Mesodermal cell (in vitro differentiated cells): ENCODE results near the gene UNCX.

ENCODE experiments used
- H3K27ac ChIP-seq: 2 replicates; pipeline ENCODE4 v1.7.0; 2013; ENCODE audit warnings: mild to moderate bottlenecking, low read depth, low read length, moderate library complexity; ENCODE audit not compliant: severe bottlenecking
- H3K36me3 ChIP-seq: 2 replicates; pipeline ENCODE4 v1.7.1; 2013; ENCODE audit warnings: mild to moderate bottlenecking, low read length, moderate library complexity; ENCODE audit not compliant: control insufficient read depth, insufficient read depth
- H3K4me1 ChIP-seq: one replicate; pipeline ENCODE4 v1.7.1; 2013; ENCODE audit warnings: mild to moderate bottlenecking, low read length; ENCODE audit not compliant: insufficient read depth, control insufficient read depth, poor library complexity, severe bottlenecking
- H3K4me3 ChIP-seq: 2 replicates; pipeline ENCODE4 v1.7.0; 2013; ENCODE audit warnings: low read length, control low read depth, mild to moderate bottlenecking; ENCODE audit not compliant: insufficient read depth, poor library complexity, severe bottlenecking; ENCODE audit errors: extremely low read depth
- H3K9me3 ChIP-seq: 2 replicates; pipeline ENCODE4 v1.7.1; 2013; ENCODE audit warnings: mild to moderate bottlenecking, low read length, moderate library complexity; ENCODE audit not compliant: control insufficient read depth
- WGBS, 2 experiments: methylation state at CpG; one replicate each; pipeline ENCODE4 v1.1.5; 2013; ENCODE audit warnings: missing lambda C conversion rate in 2 of 2; ENCODE audit not compliant: insufficient coverage in 2 of 2; 5-methylcytosine and 5-hydroxymethylcytosine counted together

UNCX gene

DNA sequence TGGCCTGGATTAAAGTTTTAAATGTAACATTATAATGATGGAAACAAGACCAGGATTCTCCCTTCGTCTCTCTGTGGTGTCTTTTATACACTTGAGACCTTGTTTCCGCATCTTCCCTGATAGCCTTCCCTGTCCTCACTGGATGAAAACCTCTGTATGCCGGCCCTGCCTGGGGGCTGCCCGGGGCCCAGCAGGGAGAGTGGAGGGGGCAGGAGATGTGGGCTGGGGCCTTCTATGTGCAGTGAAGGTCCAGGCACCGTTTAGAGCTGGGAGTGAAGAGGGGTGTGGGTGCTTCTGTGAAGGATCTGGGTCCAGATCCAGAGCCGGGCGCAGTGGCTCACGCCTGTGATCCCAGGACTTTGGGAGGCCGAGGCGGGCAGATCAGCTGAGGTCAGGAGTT, 50.7 kb downstream of the UNCX start:
- H3K9me3 ChIP-seq = no peaks in the 10 kb centered on the region
- H3K36me3 ChIP-seq = no peaks in the 10 kb centered on the region
- H3K27ac ChIP-seq = no peak overlapping the region
- 71 to 76% methylated on average over 6 to 8 of the region's 10 CpGs for WGBS, 2 experiments
- no peaks in the 10 kb centered on the region for H3K4me1 ChIP-seq
- no peak overlapping the region for H3K4me3 ChIP-seq

DNA sequence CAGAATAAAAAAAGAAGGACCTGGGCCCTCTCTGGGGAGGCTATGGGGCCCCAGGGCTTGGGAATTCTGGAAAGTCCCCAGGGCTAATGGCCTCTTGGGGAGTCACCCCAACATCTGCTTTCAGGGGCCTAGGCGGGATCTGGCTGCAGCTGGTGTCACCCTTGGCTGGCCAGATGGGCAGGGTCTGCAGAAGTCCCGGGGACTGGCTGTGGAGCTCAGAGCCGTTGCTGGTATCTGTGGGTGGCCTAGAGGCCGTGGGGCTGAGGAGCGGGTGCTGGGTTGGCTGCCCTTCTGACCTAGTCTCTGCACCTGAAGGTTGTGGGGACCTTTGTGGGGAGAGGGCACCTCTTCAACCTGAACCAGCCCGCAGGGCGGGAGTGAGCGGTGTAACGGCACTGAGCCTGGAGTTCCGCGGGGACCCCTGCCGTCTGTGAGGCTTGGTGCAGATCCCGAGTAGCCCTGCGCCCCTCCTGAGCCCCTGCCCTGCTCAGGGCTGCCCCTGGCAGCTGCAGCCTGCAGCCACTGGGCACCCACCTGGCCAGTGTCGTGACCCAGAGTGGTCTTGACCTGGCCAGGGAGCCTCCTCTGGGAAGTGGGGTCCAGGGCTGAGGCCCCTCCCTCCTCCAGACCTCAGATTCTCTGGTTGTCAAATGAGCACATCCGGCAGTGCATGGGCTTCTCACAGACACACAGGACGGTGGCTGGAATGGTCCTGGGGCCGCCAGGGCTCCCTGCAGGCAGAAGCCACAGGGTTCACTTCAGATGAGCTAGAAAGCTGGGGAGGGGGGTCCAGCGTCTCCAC, 51.5 kb downstream of the UNCX start:
- WGBS, 2 experiments = 79 to 85% methylated on average over 16 of the region's 19 CpGs
- no peaks in the 10 kb centered on the region for H3K36me3 ChIP-seq
- no peaks in the 10 kb centered on the region for H3K4me1 ChIP-seq
- no peak overlapping the region for H3K4me3 ChIP-seq
- H3K27ac ChIP-seq = no peak overlapping the region
- H3K9me3 ChIP-seq = no peaks in the 10 kb centered on the region

DNA sequence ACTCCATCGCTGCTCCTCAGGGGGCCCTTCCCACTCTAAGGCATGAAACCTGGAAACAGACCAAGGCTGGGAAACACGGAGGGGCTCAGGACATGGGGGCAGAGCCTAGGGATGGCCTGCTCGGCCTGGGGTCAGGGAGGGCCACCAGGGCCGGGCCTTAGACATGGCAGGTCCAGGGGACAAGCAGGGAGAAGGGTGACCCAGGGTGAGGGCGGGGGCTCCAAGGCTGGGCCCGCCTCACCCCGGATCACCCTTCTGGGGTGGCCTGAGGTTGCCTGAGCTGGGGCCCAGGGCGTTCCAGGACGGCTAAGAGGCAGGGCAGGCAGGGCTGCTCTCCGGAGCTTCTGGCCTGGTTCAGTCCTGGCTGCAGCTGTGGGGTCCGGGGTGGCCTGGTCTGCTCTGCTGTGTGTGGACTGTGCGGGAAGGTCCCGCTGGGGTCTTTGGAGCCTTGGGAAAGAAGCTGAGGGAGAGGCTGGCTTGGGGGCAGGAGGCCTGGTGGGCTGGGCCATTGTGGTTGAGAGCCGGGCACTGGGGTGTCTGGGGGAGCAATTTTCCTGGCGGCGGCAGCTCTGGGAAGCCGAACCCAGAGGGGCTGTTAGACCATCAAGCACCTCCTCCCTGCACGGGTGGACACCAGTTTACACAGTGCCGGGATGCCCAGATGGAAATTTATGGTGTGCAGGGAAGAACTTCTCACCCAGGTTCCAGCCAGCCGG, 52.2 kb downstream of the UNCX start:
- Histone ChIP-seq H3K36me3 (no peaks in the 10 kb centered on the region), H3K4me3 (no peak overlapping the region), H3K27ac (no peak overlapping the region), H3K9me3 (no peaks in the 10 kb centered on the region), H3K4me1 (no peaks in the 10 kb centered on the region)
- WGBS, 2 experiments = 83 to 93% methylated on average over 18 of the region's 20 CpGs

DNA sequence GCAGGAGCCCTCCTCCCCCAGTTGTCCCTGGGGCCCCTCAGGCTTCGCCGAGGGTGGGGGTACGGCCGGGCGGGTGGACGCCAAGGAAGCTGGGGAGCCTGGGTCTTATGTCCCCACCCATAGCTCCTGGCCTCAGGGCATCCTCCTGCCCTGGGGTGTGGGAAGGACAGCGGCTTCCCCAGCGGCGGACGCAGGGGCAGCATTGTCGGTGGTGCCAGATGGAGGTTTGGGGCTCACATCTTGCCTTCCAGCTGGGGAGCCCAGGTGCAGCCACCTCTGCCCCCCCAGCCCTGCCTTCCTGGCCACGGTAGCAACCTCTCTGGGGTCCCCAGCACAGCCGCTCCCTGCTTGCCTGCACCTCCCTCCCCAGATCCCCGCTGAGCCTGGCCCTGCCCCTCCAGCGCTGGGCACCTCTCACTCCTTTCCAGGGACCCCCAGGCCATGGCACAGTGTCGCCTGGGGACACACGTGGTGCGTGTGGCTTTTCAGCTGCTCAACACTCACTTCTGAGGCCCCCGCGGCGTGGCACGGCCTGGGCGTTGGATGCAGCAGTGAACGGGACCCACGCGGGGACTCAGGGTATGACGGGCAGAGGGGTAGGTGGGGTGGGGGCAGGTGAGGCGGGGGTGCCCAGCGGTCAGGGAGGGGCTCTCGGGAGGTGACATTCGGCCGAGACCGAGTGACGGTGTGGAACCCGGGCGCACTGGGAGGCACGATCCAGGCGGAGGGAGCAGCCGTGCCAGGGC, 53.1 kb downstream of the UNCX start:
- WGBS, 2 experiments = 91 to 95% methylated on average over 29 to 33 of the region's 39 CpGs
- no peaks in the 10 kb centered on the region for H3K36me3 ChIP-seq
- no peaks in the 10 kb centered on the region for H3K4me1 ChIP-seq
- no peaks in the 10 kb centered on the region for H3K9me3 ChIP-seq
- H3K4me3 ChIP-seq = no peak overlapping the region
- no peak overlapping the region for H3K27ac ChIP-seq
